HG02571 (cell line): ENCODE measurements around the gene OR4E2.
"Not testable (repeated sequence)": the region's sequence is repeated elsewhere in the genome, so short reads cannot be mapped to it uniquely, and the experiment has no call there.

Experiments
- ATAC-seq: cut with Tn5 transposase; IDR thresholded peaks from one replicate; pipeline ENCODE4 v1.9.1; 2021; ENCODE audit warnings: mild to moderate bottlenecking, moderate library complexity; ENCODE audit not compliant: unreplicated experiment

OR4E2 gene

GRCh38 chr14:21653331-21653885 lies at the start of gene OR4E2:
OR4E2 (plus strand) TSS chr14:21653835; CDS start chr14:21665083, 11,248 bp downstream.
- ATAC-seq = no peak

DNA sequence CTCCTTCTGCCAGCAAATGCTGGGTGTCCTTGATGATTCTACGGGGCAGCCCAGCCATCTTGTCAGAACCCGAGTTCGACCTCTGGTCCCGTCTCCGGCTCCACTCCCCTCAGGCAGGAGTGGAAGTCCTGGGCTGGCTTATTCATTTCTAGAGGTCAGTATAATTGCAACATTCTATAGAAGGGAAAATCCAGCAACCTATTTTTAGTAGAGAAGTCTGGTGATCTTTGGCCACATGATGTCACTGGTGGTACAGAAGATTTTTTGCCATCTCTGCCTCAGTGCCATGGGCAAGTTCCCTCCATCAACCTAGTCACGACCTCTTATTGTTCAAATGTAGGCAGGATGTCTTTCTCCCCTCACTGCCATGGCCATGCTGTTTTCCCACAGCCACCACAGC lies 41.3 kb upstream of the OR4E2 start:
- no peak for ATAC-seq

DNA sequence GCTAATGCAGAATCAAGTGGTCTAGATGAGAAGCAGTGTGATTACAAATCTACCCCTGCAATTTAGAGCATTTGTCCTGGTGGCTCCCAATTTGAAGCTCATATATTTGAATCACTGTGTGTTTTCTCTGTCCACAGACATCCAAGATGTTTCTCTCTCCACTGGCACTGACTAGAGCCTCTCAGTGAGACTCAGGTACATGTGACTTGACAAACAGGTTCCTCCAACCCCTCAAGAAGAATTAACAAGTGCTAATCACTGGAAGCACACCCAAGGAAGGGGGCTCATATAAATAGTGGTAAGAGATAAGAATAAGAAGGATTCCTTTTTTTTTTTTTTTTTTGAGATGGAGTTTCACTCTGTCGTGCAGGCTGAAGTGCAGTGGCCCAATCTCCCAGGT lies 39.4 kb upstream of the OR4E2 start:
- ATAC-seq = no peak

- no peak for ATAC-seq
Measured at GRCh38 chr14:21617614-21618013, 36.0 kb upstream of the OR4E2 start.

GRCh38 chr14:21626491-21627230 lies 27.0 kb upstream of the OR4E2 start:
- no peak for ATAC-seq

GRCh38 chr14:21630503-21630902 lies 23.1 kb upstream of the OR4E2 start:
- not testable (repeated sequence) for ATAC-seq

GRCh38 chr14:21631084-21631483 lies 22.6 kb upstream of the OR4E2 start:
- ATAC-seq = no peak

GRCh38 chr14:21634840-21635239 lies 18.8 kb upstream of the OR4E2 start, which contains the start of gene OR10G2:
OR10G2 (minus strand) TSS chr14:21634940; CDS start chr14:21634842, 98 bp downstream.
- no peak for ATAC-seq

DNA sequence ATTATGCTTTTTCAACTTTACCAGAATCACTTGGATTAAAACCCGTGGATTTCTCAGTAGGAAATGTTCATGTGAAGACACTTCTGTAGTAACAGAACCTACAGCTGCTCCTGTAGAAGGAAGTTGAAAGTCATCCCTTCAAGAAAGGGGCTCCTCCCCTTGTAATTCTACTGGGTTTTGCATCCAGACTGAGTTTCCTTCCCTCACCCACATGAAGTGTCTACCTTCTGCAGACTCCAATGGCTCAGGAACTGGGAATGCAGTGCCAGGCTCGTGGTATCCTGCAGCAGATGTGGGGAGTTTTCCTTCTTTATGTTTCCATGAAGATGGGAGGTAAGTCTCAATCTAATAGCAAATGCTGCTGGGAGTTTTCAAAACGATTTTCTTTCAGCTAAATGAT lies 11.0 kb upstream of the OR4E2 start:
- ATAC-seq = no peak

GRCh38 chr14:21643407-21643806 lies 10.2 kb upstream of the OR4E2 start:
- no peak for ATAC-seq

DNA sequence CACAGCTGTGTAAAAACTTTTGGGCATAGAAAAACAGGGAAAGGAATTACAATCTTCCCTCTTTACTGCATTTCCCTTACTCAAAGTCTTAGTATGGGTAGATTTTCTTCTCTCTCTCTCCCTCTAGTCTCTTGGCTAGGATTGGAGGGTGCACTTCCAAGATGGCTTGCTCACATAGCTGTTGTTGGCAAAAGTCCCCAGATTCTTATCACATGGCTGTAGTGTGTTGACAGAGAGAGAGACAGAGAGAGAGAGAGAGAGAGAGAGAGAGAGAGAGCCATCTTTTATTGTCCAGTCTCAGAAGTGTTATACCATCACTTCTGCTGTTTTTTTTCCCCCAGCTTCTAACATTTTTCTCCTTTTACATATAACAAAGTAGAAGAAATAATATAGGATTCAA lies 6.3 kb upstream of the OR4E2 start:
- no peak for ATAC-seq

DNA sequence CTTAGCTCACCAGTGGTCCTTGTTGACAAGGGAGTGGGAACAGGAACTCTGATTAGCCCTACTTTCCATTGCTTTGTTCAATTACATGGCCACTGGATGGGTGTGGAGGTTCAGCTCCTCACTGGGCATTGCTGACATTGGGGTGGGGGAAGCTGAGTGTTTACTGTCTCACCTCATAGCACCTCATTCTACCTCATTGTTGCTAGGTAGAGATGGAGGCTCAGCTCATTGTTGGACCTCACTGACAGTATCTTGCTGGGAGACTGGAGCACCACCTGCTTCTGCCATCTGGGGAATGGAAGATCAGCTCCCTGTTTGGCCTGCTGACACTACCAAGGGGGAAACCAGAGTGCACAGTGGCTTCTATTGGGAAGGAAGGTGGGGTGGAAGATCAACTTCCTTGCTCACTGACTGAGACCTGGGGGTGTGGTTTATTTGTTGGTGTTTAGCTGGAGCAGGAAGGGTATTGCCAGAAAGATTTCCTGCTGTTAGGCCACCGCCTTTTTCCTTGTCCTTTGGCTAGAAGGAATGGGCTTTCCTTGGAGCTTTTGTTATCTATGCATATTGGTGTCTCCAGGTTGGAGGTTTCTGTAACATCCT lies 1.3 kb upstream of the OR4E2 start:
- no peak for ATAC-seq

- no peak for ATAC-seq
Measured at GRCh38 chr14:21654215-21654614, 580 bp downstream of the OR4E2 start.

DNA sequence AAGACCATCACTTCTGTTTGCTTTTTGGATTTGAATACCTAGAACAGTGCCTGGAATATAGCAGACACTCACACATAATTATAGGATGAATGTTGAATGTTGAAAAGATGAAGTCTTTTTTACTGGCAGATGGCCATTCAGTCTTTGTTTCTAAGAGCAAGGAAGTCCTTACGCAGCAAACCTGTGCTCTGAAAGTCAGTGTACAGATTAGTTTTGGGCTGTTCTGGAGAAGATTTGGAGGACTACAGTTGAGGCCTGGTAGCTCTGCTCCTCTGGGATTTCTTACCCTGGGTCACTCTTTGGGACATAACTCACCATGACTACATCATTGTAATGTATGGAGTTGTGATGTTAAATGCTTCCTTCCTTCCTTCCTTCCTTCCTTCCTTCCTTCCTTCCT lies 3.3 kb downstream of the OR4E2 start:
- no peak for ATAC-seq

DNA sequence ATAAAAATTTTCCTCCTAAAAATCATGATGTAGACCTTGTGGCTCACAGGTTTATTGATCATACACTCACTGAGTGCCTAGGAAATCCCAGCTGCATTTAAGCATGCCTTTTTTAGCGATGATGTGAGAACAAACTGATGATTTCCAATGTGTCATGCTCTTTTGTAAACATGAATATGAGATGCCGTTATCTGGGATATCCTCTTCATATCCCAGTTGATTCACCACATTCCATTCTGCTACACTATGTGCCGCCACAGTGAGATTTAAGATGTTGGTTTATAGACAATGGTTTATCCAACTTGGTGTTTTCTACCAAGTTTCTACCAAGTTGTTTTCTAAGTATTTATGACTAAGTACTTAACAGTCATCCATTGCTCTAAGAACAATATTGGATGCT lies 14.7 kb downstream of the OR4E2 start:
- ATAC-seq = no peak

DNA sequence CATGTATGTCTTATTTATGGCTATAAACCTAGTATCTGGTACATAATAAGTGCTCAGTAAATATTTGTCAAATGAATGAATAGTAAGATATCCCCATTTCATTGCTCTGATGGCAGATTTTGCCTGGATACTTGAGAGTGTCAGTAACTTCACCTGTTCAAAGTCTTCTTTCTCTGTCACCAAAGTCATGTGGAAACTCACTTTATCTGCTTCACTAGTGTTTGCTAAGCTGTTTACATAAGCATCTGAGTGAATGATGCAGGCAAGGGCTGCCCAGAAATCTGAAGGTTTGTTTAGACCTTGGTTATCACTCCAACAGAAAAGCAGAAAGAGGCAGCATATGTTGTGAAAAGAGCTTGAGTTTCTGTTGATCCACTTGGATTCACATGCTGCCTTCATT lies 15.6 kb downstream of the OR4E2 start:
- no peak for ATAC-seq

DNA sequence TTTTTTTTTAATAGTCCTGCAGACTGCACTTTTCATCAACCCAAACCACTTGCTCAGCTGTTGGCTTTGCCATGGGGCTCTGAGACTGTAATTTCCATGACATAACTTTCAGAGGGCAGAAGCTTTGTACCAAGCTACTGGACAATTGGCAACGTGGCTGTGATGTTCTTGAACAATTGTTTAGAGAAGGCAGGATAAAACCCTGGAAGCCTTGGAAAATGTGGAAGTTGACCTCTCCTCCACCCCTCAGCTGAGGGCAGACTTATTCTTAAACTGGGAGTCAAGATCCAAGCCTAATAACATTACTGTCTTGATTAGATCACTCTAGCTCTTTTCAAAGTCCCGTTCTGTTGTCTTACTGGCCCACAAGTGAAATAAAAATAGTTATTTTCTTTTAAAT lies 17.7 kb downstream of the OR4E2 start:
- ATAC-seq = no peak

DNA sequence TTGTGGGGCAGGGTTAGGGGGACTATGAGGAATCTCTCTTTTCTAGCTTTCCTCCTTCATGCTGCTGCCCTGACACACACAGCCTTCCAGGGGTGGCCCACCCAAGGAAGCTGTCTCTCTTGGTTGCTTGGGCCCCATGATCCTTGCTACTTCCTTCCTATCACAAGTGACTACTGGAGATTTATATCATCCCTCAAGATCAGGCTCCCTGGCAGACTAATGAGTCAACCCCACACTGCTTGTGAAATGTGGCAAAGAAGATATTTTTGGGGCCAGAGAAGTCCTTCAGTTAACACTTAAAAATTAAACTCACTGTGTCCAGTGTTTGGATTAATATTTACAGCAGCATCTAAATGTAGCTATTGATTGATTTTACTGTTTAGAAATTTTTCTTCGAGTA lies 18.5 kb downstream of the OR4E2 start:
- ATAC-seq = no peak

DNA sequence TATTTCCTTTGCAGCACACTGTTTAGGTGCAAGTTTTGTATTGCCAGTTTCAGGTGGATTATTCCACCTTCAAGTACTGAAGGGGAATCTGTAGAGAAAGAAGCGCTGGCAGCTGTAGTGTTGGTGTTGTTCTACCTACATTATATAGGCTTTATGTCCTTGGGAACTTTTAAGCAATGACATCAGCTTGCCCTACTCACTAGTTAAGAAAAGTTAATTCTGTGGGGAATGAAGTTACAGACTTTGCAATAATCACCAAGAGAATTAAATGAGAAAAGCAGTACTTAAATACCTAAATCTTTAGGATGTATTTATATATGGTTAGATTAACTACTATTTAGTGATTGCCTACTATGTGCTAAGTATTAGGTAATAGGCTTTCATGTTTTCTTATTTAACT lies 20.1 kb downstream of the OR4E2 start, which contains the start of gene OR4E1:
Gene OR4E1, minus strand, starts transcription at position 101 of the 400 bp plus-strand sequence. CDS start 2,883 bp downstream, outside the sequence.
- no peak for ATAC-seq

GRCh38 chr14:21675566-21675965 lies 21.9 kb downstream of the OR4E2 start:
- no peak for ATAC-seq

GRCh38 chr14:21680072-21680471 lies 26.4 kb downstream of the OR4E2 start:
- ATAC-seq = no peak

DNA sequence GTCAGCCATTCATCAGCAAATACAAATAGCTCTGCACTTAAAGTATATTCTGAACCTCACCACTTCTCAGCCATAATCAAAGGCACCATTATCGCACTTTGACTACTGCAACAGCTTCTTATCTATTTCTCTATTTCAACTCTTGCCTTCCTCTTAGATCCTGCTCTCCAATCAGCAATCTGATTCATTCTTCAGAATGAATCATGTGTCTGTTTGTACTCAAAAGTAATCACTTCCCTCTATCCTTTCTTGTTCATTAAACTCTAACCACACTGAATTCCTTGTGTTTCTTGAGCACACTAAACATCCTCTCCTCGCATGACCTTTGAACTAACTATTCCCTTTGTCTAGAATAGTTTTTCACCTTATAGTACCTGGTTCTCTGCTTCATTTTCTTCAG lies 32.8 kb downstream of the OR4E2 start:
- no peak for ATAC-seq
